Activated T-cell treated with anti-CD3 and anti-CD28 coated beads, Interleukin-2, amount 50 U/mL, for 48 hours (primary cell): ENCODE measurements around the gene XRCC5.

Experiments used
- DNase-seq, 2 experiments: peaks; one replicate each; pipeline ENCODE4 v3.0.0-alpha.2; 2020

The XRCC5 gene

GRCh38 chr2:216235896-216236295 is 126.7 kb downstream of the XRCC5 start:
- DNase-seq = no peak

GRCh38 chr2:216236486-216236885 is 127.3 kb downstream of the XRCC5 start:
- DNase-seq = no peak

- no peak for DNase-seq
Measured at GRCh38 chr2:216242365-216242764, 133.2 kb downstream of the XRCC5 start.

GRCh38 chr2:216243026-216243425 is 133.9 kb downstream of the XRCC5 start:
- no peak for DNase-seq

GRCh38 chr2:216245391-216245975 is 136.3 kb downstream of the XRCC5 start:
- no peak for DNase-seq

GRCh38 chr2:216246766-216247165 is 137.6 kb downstream of the XRCC5 start:
- DNase-seq = no peak
